DND-41 (cell line): Measurements from ENCODE around the gene TPO.

Experiments
- EZH2 ChIP-seq: IDR thresholded peaks from 3 replicates; pipeline ENCODE4 v1.6.1; 2012; ENCODE audit warnings: borderline replicate concordance, low read depth, mild to moderate bottlenecking, moderate library complexity, low read length, inconsistent platforms; ENCODE audit not compliant: severe bottlenecking
- TF ChIP-seq, protein P1 (sequence below): IDR thresholded peaks from 2 replicates; pipeline ENCODE4 v1.5.1; 2012; ENCODE audit warnings: borderline replicate concordance, low read length, moderate library complexity, mild to moderate bottlenecking; ENCODE audit not compliant: poor library complexity, severe bottlenecking; ENCODE audit errors: extremely low read depth

DNA sequence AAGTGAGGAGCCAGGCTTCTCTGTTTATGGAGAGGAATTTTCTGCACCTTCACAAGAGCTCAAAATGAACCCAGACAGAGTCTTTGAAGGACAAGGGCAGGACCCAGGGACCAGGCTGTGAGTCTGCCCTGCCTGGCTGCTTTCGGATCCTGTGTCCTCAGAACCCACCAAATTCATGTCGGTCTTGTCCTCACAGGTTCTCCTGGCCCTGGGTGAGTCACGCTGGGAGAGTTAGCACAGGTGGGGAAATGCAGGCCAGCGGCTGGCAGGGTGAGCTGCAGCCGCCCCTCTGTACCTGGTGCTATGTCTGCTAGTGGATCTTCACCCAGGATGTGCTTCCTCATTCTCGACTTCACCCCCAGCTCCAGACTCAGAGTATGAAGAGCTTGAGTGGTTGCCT lies 35.8 kb upstream of the TPO start:
- TF ChIP-seq, protein P1, sequence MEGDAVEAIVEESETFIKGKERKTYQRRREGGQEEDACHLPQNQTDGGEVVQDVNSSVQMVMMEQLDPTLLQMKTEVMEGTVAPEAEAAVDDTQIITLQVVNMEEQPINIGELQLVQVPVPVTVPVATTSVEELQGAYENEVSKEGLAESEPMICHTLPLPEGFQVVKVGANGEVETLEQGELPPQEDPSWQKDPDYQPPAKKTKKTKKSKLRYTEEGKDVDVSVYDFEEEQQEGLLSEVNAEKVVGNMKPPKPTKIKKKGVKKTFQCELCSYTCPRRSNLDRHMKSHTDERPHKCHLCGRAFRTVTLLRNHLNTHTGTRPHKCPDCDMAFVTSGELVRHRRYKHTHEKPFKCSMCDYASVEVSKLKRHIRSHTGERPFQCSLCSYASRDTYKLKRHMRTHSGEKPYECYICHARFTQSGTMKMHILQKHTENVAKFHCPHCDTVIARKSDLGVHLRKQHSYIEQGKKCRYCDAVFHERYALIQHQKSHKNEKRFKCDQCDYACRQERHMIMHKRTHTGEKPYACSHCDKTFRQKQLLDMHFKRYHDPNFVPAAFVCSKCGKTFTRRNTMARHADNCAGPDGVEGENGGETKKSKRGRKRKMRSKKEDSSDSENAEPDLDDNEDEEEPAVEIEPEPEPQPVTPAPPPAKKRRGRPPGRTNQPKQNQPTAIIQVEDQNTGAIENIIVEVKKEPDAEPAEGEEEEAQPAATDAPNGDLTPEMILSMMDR = no peak
- TF ChIP-seq EZH2 = no peak
